ENCODE measurements around the gene ARHGAP35.
"Not testable (repeated sequence)": the region's sequence is repeated elsewhere in the genome, so short reads cannot be mapped to it uniquely, and the experiment has no call there.

The ARHGAP35 gene

DNA sequence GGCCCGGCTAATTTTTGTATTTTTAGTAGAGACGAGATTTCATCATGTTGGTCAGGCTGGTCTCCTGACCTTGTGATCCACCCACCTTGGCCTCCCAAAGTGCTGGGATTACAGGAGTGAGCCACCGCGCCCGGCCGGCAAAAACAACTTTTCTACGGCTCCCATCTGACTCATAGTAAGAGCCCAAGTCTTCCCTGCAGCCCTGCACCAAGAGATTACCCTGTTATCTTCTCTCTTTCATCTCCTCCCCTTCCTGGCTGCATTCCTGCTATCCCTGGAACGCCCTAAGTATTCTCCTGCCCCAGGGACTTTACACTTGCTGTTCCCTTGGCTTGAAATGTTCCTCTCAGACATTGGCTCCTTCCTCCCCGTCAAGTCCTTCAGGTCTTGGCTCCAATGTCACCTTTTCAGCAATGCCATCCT, 16.7 kb upstream of the ARHGAP35 start:
- no peak for DNase-seq

DNA sequence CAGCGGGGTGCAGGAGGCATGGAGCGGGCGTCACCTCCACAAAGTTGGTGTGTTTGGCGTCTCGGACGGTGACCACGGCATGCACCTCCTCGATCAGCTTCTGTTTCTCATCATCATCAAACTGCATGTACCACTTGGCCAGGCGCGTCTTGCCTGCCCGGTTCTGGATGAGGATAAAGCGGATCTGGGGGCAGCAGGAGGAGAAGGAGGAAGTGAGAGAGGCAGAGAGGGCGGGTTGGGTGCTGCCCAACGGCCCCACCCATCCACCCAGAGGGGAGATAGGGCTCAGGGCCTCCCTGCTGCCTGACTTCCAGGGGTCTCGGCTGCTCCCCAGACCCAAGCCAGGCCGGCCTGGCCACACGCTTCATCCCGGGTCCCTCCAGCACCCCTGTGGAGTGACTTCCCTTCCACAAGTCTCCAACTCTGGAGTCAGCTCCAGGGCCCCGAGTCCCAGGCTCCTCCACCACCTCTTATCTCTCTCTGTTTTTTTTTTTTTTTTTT, 14.8 kb upstream of the ARHGAP35 start:
- DNase-seq: no peak

DNA sequence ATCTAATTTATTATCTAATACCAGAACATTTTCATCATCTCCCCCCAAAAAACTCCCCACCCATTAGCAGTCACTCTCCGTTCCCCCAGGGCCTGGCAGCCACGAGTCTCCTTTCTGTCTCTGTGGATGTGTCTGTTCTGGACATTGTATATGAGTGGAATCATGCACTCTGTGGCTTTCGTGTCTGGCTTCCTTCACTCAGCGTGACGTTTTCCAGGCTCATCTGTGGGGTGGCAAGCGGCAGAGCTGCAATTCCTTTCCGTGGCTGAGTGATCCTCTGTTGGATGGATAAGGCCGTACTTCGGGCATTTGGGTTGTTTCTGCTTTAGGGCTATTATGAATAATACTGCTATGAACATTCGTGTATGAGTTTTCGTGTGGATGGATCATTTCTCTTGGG, 13.3 kb upstream of the ARHGAP35 start:
- no peak for DNase-seq

DNA sequence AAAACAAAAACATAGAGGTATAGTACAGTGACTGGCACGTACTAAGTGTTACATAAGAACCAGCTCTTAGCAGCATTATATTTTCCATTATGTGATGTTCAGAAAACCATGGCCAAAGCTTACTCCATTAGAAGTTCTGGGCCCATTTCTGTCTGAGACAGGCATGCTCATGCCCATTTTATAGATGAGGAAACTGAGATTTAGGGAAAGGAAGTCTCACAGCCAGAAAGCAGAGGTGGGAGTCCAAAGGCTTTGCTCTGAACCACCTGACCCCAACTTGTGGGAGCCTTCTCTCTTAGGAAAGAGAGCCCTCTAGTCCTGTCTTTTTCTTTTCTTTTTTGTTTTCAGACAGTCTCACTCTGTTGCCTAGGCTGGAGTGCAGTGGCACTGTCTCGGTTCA, 12.4 kb upstream of the ARHGAP35 start:
- no peak for DNase-seq

DNA sequence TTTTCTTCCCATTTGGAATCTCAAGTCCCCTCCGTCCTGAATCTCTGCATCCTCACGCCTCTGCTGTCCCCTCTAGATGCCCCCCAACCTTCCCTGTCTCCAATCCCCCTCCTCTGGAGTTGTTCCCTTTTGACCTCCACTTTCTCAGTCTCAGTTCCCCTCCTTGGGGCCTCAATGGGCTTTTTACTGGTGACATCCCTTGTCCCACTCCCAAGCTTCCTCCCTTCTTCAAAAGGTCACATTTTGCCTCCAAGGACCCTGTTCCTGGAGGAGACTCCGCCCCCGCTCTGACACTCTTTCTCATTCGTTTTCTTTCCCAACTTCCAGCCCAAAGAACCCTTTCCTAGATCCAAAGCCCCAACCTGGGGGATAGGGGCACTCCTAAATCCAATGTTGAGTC, 11.2 kb upstream of the ARHGAP35 start:
- no peak for DNase-seq

DNA sequence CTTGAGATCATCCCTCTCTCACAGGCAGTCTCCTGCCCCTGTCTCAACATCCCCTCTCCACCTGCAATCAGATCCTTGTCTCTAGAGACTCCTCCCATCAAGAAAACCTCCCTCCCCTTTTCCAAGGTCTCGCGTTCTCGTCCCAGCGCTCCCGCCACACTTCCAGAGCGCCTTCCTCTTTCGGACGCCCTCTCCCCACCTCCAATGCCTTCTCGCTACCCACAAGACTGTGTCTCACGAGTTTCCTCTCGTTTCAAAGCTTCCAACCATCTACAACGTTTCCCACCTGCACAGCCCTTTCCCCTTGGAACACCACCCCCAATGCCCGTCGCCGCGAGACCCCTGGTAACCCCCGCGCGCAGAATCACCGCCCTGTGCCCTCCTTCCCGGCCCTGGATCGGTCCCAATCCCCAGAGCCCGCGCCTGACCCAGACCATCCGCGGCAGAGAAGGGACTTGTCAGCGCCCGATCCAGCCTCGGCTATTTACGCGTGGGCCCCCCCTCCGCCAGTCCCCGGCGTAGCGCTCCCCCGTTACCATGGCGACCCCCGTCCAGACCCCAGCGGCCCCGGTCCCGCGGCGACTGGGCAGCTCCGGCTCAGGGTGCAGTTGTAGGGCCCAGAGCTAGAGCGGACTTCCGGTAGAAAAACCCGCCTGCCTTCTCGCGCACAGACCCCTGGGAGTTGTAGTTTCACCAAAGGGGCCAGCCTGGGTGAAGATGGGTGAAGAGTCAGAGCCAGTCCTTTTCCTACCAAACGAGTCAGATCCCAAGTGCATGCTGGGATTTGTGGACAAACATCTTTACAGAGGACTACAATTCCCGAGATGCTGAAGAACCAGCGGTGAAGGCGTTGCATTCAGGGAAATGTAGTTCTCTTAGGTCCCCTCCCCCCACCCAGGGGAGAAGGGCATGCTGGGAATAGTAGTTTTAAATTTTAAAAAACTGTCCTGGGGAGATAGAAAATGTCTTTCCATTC, 10.3 kb upstream of the ARHGAP35 start, which contains the start of gene AP2S1:
Gene AP2S1 (minus strand): TSS at position 619 of the 976 bp plus-strand sequence. CDS start 80 bp downstream, at position 539.
- DNase-seq: peak; percentile 86

DNA sequence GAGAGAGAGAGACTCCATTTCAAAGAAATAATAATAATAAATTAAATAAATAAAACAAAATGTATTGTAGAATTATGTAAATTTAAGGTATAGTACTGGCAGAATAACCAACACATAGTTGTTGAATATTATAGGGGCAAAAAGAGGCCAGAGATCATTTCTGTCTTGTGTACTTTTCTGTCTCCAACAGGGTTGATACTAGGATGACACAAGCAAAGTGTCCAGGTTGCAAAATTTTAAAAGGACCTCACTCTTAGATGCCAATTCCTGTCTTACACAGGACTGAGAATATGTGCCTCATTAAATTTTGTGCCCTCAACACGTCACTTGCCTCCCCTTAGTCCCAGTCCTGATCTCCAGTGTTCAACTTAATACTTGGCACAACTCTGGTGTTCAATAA, 8.0 kb upstream of the ARHGAP35 start:
- no peak for DNase-seq

DNA sequence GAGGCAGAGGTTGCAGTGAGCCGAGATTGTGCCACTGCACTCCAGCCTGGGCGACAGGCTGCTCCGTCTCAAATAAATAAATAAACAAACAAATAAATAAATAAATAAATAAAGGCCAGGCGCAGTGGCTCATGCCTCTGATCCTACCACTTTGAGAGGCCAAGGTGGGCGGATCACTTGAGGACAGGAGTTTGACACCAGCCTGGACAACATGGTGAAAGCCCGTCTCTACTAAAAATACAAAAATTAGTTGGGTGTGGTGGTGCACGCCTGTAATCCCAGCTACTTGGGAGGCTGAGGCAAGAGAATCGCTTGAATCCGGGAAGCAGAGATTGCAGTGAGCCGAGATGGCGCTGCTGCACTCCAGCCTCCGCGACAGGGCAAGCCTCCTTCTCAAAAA, 6.1 kb upstream of the ARHGAP35 start:
- not testable (repeated sequence) for DNase-seq

DNA sequence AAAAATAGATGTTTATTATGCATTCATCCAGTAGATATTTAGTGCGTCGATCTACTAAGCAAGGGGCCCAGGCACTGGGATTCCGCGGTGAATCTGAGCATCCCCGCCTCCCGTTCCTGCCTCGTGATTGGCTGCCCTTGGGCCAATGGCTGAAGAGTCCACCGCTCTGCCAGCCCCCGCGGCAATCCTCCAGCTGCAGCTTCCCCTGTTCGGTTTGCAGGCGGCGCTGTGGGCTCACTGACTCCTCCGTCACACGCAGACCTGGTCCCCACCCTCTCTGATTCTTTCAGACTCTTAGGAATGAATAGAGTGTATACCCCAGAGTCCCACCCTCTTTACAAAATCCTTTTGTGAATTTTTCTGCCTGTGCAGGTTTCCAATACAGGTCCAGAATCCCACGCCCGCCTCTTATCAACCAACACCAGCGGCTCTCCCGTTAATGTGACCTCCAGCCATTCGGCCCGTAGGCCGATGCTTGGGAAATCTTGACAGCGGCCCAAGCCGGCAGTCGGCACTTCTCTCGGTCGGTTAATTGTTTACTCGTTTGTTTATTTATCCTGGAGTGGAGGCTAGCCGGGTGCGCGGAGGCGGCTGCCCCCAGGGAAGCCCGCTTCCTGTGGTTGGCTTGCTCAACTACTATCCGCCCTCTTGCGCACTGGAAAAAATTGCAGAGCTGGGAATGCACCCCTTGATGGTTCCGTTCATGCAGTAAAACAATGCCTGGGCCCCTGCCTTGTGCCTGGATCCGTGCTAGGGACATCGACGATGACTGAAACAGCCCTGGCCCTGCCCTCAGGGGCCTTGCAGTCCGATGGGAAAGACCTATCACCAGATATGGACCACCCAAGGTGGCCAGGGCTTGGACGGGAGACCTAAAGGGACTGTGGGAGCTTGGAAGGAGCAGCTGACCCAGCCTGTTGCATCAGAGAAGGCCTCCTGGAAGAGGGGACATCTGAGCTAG, 4.5 kb upstream of the ARHGAP35 start:
- DNase-seq: peak; percentile 87

DNA sequence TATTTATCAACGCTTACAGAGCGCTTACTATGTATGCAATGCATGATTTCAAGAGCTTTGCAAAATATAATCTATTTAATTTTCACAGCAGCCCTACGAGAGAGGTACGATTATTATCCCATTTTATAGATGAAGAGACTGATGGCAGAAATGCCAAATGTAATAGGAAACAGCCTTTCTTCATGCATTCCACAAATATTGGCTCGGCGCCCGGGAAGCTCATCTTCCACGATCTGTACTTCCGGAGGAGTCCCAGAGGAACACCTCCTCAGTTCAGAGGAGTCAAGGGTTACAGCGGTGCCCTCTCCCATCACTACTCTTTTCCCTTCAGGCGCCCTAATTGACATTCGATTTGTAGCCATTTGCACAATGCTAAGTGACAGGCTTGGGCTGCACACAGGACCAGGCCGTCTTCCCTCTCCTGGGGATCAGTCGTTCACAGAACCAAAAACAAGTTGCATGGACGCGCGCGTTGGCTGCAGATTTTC, 1.1 kb upstream of the ARHGAP35 start:
- DNase-seq: no peak

DNA sequence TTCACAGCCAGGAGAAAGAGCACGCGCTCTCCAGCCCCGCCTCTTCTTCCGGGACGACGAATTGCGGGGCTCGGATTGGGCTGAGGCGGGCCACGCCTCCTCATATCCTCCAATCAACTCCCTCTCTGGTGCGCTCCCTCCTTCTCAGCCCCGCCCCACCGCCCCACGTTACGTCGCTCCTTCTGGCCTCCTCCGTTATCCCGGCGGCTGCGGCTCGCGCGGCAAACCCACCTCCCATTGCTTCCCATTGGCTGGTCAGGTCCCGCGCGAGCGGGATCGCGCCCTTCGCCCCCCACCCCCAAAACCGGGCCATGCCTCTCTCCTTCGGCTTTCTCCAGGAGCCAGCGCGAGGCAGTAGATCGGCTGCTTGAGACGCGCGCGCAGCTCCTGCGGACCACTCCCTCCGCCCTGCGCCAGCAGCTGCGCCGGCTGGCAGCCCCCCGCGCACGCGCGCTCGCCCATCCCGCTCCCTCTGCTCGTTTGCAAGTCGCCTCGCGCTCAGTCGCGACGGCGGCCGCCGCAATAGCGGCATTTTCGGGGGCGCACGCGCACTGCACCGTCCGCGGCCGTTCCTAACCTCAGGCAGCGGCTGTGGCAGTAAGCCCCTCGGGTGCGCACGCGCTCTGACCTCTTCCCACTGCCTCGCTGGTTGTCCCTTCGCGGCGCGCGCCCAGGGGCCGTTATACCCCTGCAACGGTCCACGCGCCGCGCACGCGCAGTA, 512 bp upstream of the ARHGAP35 start:
- peak; percentile 85 for DNase-seq

DNA sequence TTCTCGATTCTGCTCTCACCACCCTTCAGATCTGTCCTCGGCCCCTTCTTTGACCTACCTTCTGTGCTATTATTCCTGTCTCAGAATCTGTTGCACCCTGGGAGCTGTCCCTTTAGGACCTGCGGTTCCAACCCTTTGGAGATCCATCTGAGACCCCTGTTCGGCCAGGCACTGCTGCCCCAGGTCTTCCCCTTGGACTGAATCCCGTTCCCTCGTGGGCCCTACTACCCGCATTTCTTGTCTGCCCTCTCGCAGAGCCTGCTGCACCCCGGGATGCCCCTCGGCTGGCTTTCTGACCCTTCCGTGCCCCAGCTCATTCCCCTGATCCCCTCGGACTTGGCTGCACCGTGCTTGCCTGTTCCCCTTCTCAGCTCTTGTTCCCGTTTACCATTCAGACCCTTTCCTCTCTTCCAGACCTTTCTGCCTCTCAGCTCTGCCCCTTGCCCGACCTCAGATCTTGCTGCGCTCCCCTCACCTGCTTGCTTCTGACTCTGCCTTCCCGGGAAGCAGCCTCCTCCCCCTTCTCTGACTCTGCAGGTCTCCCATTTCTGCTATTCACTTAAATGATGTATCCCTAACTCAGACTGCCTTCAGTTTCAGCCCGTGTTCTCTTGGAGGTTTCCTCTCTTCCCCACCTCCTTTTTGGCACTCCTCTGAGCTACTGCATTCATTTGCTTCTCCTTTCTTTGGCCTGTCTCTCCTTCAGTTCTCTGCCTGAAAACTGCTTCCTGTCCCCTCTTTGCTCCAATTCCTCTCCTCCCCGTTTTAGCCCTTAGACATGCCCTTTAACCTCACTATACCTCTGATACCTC, 1.1 kb downstream of the ARHGAP35 start:
- no peak for DNase-seq

DNA sequence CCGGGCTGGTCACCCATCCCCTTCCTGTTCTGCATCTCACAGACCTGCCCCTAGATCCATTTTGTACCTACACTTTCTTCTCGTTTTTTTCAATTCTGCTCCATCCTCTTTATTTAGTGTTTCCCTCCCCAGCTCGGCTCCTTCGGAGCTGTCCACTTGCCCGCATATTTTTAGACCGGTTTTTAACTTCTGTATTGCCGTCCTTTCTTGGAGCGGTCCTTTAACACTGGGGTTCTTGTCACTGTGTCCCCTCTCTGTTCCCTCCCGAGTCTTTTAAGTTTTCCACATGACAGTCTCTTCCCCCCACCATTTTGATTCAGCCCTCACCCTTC, 1.7 kb downstream of the ARHGAP35 start:
- no peak for DNase-seq

DNA sequence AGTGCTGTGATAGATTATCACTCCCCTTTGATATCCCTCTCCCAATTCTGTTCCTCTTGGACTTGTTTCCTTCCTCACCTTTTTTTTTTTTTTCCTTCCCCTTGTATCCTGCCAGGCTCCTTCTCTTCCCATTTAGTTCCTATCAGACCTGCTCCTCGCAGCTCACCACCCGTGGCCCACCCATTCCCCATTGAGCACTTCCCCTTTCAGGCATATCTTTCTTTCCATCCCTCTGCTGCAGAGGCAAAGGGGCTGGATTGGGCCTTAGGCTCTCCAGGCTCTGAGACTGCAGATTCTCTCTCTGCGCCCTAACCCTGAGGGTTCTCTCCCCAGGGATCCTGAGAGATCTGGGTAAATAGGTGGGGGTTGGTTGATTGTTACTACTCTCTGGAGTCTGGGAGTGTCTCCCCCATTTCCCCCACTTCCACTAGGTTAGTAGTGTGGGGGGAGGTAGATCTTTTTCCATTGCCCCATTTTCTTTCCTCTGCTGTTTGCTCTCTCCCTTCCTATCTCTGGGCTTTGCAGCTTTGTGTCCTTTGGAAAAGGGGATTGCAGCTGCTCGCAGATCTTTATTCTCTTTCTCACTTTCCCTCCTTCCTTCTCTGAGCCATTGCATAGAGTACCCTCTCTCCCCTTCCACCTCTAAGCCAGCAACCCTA, 2.3 kb downstream of the ARHGAP35 start:
- no peak for DNase-seq

DNA sequence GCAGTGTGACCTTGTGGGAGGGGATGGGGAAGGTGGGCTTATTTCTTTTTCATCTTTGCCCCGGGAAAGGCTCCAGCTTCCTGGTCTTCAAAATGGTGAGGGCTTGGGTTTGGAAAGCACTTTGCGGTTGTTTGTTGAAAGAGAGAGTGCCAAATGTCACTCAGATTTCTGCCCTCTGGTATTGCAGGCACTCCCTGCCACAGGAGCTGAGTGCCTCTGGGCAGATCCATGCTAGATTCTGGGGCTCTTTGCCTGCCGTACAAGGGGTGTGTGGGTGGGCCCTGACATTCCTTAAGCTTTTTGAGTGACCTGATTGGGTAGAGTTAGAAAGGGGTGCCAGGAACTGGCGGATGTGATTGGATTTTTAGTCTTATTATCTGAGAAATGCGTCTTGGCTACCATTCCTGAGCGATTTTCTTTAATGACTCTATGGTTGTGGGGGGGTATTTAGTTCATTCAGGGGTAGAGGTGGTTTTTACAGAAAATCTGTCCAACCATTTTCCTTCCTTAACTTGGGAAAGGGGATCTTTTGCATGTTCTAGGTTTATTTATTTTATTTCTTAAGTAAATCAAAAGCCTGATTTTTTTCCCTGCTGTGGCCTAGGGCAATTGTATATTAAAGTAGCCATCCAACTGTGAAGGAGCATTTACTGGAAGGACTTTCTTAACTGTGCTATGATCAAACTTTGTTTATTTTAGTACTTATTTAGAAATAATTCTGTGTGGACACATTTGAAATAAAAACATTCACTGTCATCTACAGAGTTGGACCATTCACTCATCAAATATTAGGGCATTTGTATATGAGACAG, 3.2 kb downstream of the ARHGAP35 start:
- no peak for DNase-seq

DNA sequence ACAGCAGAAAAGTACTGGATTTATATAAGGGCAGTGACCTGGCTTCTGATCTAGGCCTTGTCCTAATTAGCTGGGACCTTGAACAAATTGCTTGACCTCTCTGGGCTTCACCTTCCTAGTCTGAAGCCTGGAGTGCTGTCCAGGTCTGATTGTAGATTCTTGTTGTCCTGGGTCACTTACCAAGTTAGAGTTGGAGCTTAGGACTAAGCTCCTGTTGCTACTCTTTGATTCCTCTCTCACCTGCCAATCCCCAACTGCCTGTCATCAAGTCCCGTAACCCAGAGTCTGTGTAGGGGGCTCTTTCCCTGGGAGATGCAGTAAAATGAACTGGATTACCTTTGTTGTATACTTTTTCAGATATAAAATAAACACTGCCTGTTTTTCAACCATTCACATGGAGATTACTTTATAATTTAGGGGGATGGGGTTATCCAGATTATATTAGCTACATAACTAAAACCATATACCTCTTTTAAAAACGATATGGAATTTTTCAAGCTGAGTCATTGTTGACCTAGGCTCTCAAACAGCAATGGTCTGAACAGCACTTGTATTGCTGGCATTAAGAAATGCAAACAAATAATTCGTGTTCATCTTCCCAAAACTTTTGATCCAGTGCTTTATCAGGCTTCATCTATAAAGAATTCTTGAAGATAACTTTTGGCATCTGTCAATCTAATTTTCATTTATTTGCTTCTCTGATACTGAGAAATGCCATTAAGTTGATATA, 5.8 kb downstream of the ARHGAP35 start:
- no peak for DNase-seq

DNA sequence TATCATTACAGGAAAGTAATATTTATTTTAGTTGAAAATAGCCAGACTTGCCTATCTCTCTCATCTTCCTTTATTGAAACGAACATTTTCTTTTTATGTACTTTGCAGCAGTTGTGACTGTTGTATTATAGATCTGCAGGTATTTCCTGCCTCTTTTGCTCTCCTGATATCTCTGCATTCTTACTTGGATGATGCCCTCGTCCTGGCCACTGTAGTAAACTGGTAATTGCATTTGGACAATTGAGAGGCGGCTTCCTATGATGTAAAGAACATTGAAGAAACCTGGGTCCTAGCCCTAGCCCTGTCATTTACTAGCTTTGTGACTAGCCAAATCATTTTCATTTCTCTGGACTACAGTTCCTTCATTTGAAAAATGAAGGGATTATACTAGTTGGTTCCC, 6.4 kb downstream of the ARHGAP35 start:
- DNase-seq: no peak

DNA sequence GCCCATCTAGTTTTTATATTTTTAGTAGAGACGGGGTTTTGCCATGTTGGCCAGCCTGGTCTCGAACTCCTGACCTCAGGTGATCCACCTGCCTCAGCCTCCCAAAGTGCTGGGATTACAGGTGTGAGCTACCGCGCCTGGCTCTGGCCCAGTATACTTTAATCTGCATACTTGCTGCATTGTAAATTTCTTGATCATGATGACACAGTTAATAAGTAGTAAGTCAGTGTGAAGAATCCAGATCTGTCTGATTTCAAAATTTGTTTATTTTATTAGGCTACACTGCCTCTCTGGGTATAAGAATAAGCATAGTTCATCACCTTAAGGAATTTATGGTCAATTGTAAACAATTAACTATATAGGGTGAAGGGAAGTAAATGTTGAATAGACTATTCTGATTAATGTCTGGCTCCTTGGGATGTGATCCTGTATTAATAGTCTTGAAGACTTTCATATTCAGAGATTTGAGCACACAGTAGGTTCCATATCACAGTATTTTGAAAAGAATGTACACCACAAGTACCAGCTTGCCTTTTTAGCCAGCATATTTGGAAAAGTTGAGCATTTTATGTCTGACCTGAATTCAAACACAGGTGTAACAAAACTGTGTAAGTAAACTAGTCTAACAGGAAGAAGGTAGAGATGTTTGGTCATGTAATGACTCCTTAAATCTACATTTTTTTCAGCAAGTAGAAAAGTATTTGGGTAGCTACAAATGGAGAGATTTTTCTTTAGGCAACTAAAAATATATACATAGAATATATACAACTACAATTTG, 7.4 kb downstream of the ARHGAP35 start:
- DNase-seq: no peak

DNA sequence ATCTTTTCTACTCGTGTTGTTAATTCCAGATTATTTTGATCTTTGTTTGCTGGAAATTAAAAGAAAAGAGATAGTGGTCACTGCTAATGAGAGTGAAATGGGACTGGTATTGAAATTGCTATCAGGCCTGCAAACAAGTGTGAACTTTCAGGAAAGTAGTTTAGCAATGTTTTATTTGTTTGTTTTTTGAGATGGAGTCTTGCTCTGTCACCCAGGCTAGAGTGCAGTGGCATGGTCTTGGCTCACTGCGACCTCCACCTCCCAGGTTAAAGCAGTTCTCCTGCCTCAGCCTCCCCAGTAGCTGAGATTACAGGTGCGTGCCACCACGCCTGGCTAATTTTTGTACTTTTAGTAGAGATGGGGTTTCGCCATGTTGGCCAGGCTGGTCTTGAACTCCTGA, 10.4 kb downstream of the ARHGAP35 start:
- DNase-seq: not testable (repeated sequence)

All from activated CD4-positive, alpha-beta T cell treated with anti-CD3 and anti-CD28 coated beads for 1 hour (primary cell).